ENCODE results near the gene SLC52A3. TPM values are rescaled to one million over a fixed set of nuclear protein-coding genes. Genes with fewer than 3 reads are reported as not detected.

SLC52A3 gene
- total and polyA plus RNA-seq, 2 donors (not counting 3 experiments of a cell fraction or from before 2014, with no cell fraction given), result not detected

DNA sequence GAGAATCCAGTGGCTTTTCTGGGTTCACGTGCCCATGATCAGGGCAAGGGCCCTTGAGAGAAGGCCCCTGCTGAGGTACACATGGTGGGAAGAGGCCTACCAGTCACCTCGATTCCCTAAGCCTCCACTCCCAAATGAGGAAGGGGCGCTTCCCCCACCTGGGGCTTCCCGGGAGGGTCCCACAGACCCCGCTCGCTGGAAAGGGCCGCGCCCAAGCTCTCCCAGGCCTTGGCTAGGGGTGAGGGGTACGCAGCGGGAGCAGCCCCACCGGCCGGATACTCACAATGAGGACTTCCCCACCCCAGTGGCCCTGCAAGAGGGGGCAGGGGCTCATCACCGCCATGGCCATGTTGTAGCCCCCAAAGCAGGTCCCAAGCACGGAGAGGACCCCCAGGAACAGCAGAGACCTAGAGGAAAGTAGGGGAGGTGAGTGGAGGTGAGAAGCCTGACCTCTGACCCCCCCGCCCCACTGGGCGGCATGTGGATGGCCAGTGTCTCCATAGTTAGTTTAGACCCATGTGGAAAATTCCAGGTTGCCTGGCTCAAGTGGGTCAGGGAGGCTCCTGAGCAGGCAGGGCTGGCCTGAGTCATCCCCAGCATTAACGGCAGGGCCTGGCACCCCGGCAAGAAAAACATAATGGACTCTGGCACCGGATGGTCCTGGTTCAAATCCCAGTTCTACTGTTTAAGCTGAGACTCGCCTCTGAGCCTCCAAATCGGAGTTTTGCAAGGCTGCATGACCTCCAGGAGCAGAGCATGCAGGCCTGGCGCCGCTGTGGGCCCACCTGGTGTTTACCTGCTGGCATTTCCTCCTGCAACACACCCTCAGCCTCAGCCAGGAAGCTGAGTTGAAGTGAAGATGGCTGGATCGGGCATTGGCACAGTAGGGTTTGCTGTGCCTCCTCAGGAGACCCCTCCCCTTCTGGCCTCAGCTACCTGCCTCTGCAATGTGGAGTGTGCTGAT is 6.6 kb downstream of the SLC52A3 start:
- DNase-seq (ENCODE audit: low read depth, low spot score) (no peak), FAIRE-seq (no peak)
- H3K4me3 ChIP-seq (replicated peaks in 1 of 3; ENCODE audit: insufficient read depth in 1 of 3, low read depth in 1 of 3, low read length in 3 of 3), result no peak overlapping the region
- no peaks in the 10 kb centered on the region for H3K9me1 ChIP-seq (replicated peaks; ENCODE audit: control insufficient read depth, extremely low read depth, insufficient read depth, low read length)
- H3K27ac ChIP-seq (ENCODE audit: insufficient read depth, low read depth, low read length), result no peak overlapping the region
- H3K9me3 ChIP-seq (replicated peaks; ENCODE audit: control insufficient read depth, insufficient read depth, low read length), result no peaks in the 10 kb centered on the region
- H3K79me2 ChIP-seq (ENCODE audit: control insufficient read depth, insufficient read depth, low read length), result no peaks in the 10 kb centered on the region
- no peaks in the 10 kb centered on the region for H3K4me1 ChIP-seq (ENCODE audit: control insufficient read depth, extremely low read depth, insufficient read depth, low read length)
- intact Hi-C loops (cut with micrococcal nuclease), result no loop called here
- POLR2A ChIA-PET, result no interaction called here
- H3K4me2 ChIP-seq (ENCODE audit: insufficient read depth, low read length), result no peak overlapping the region
- H3K9ac ChIP-seq (replicated peaks; ENCODE audit: extremely low read depth, insufficient read depth, low read length), result no peak overlapping the region
- H3K27me3 ChIP-seq (ENCODE audit: control insufficient read depth in 2 of 2, insufficient read depth in 2 of 2, low read length in 2 of 2), result no peaks in the 10 kb centered on the region
- BruUV-seq (replicated peaks), result no TSS peak
- no peaks in the 10 kb centered on the region for H3K36me3 ChIP-seq (ENCODE audit: control insufficient read depth in 2 of 2, extremely low read depth in 1 of 2, insufficient read depth in 2 of 2, low read length in 2 of 2)
- CTCF ChIA-PET, result interaction anchor here (1.3 to 1.7 kb wide), 2 partner anchors 12 to 22 kb away, joined by 4 read pairs; no protein-coding TSS in a partner anchor
- TF ChIP-seq POLR2AphosphoS5 (IDR thresholded peaks at IDR 0.05; ENCODE audit: insufficient read depth, low read depth, low read length) (no peak), EZH2 (IDR thresholded peaks at IDR 0.05; ENCODE audit: borderline replicate concordance, low read depth, low read length, severe bottlenecking) (no peak), POLR2A (IDR thresholded peaks at IDR 0.05; ENCODE audit: low read depth, low read length) (no peak), MYC (IDR thresholded peaks at IDR 0.05; ENCODE audit: low read depth, low read length) (no peak), FOS (IDR thresholded peaks at IDR 0.05; ENCODE audit: borderline replicate concordance, insufficient read depth, low read length) (no peak), JUN (IDR thresholded peaks at IDR 0.05; ENCODE audit: borderline replicate concordance, insufficient read depth, insufficient read length, low read depth) (no peak), GATA2 (IDR thresholded peaks at IDR 0.05; ENCODE audit: insufficient read depth, insufficient read length, low read depth, low read length) (no peak)
- TF ChIP-seq, protein P1, sequence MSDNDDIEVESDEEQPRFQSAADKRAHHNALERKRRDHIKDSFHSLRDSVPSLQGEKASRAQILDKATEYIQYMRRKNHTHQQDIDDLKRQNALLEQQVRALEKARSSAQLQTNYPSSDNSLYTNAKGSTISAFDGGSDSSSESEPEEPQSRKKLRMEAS (IDR thresholded peaks at IDR 0.05; ENCODE audit: insufficient read depth, insufficient read length), result no peak
- TF ChIP-seq, protein P2, sequence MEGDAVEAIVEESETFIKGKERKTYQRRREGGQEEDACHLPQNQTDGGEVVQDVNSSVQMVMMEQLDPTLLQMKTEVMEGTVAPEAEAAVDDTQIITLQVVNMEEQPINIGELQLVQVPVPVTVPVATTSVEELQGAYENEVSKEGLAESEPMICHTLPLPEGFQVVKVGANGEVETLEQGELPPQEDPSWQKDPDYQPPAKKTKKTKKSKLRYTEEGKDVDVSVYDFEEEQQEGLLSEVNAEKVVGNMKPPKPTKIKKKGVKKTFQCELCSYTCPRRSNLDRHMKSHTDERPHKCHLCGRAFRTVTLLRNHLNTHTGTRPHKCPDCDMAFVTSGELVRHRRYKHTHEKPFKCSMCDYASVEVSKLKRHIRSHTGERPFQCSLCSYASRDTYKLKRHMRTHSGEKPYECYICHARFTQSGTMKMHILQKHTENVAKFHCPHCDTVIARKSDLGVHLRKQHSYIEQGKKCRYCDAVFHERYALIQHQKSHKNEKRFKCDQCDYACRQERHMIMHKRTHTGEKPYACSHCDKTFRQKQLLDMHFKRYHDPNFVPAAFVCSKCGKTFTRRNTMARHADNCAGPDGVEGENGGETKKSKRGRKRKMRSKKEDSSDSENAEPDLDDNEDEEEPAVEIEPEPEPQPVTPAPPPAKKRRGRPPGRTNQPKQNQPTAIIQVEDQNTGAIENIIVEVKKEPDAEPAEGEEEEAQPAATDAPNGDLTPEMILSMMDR (IDR thresholded peaks at IDR 0.05; ENCODE audit: extremely low read depth in 1 of 2, insufficient read depth in 1 of 2, low read depth in 1 of 2, low read length in 2 of 2), result no peak
- no peak overlapping the region for H2AFZ ChIP-seq (ENCODE audit: low read depth, low read length)
- H4K20me1 ChIP-seq (replicated peaks; ENCODE audit: control insufficient read depth, extremely low read depth, insufficient read depth, low read length), result no peaks in the 10 kb centered on the region
- dilution Hi-C loops (cut with MboI; ENCODE audit: extremely low pct_ligation_motif_present, low sequenced_read_pairs), result no loop called here
